ENCODE measurements around the gene RAB12.
"Not testable (repeated sequence)": the region's sequence is repeated elsewhere in the genome, so short reads cannot be mapped to it uniquely, and the experiment has no call there.

RAB12 gene

DNA sequence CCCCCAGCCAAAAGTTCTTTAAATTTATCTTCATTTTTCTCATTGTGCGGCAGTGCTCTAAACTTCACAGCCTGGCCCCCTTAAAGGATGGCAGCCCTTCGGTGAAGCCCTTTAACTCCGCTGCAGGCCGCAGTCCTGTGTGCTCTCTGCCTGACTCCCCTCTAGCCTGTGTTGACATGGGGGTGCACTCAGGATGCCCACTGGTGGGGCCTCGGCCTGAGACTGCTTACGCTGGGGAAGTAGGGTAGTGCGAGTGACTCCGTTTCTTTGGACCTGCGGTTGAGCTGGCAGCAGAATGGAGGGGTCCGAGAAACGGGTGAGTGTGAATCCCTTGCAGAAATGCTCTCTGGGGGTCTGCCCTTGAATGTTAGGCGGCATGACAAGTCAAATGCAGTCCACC is 5.6 kb downstream of the RAB12 start:
- DNase-seq, result no peak

GRCh38 chr18:8615397-8616027 is 6.3 kb downstream of the RAB12 start:
- peak in 1 of 2 experiments; percentile 8 for DNase-seq

DNA sequence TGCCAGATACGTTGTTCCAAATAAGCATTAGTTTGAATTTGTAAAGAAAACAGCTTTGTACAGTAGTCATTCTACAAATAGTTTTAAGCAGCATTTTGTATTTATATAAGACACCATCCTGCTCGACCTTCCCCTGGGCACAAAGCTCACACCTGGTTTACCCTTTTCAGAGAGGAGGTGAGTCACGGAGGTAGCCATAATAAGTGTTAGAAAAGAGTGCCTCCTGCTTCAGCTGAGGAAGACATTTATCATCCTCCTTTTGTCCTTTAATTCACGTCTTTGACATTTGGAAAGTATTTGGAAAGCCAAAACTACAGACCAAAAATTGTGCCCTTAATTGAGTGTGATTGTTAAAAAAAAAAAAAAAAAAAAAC is 6.8 kb downstream of the RAB12 start:
- no peak for DNase-seq

DNA sequence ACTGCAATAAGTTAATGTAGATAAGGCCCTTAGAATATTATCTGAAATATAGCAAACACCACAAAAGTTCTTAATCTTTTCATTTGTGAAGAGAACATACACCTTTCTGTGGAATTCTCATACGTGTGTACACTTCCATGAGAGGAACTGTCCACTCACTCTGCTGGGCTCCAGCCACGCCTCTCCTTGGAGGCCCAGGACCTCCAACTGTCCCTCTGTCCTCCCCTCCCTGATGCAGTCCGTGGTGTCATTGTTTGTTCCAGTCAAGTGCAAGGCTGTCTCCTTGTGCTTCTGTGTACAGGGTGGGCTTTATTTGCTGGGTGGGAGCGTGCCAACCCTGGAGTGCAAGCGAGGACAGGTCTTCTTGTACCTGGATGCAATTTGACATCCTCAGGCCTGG is 8.7 kb downstream of the RAB12 start:
- DNase-seq, result no peak

GRCh38 chr18:8619041-8619440 is 9.8 kb downstream of the RAB12 start:
- no peak for DNase-seq

GRCh38 chr18:8619835-8620577 is 10.8 kb downstream of the RAB12 start:
- DNase-seq, result no peak

GRCh38 chr18:8620845-8621244 is 11.6 kb downstream of the RAB12 start:
- no peak for DNase-seq

GRCh38 chr18:8622625-8623024 is 13.4 kb downstream of the RAB12 start:
- not testable (repeated sequence) for DNase-seq

DNA sequence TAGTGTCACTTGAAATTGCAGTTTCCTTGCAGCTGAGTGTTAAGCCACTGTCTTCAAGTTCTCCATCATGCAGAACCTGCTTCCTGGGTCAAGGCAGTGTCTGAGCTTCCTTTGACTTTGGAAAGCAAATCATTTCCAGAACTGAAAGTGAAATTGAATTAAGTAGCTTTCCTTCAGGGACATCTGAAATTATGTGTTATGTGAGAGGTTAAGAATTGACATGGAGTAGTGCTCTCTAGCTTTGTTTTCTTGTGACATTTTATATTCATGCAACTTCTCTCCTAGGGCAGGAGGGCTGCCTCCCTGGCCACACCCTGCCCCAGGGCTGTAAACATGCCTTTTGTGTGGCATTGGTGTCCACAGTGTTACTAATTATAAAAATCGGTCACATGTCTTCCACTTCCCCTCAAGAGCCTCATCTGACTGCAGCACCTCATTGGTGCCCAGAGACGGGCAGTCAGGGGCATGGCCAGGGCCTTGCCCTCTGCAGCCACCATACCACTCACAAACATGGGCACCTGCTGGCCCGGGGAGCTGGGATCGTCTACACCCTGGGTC is 14.4 kb downstream of the RAB12 start:
- DNase-seq, result no peak

DNA sequence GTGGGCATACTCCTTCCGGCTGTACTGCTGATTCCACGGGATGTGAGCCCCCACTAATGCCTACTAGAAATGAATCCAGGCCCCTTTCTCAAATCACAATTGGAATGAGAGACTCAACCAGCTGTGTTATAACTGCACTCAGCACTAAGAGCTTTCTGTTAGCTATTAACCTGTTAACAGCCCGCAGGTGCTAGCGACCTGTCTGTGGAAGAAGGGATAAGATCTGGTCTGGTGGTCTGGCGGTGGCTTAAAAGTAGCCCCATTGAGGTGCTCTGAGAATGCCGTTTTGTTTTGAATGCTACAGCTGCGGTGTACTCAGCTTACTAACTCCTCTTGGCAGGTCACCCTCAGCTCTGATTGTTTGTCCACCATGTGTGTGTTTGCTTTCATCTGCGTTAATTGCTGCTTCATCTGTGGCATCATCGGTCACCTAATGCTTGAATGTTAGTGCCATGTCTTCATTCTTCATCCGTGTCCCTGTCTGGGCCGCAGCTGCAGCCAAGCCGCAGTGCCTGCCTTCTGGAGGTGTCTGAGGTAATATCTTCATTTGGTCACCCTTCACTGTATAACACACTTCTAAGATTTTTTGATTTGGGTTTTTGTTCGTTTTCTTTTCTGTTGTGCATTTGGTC is 16.3 kb downstream of the RAB12 start:
- no peak for DNase-seq

DNA sequence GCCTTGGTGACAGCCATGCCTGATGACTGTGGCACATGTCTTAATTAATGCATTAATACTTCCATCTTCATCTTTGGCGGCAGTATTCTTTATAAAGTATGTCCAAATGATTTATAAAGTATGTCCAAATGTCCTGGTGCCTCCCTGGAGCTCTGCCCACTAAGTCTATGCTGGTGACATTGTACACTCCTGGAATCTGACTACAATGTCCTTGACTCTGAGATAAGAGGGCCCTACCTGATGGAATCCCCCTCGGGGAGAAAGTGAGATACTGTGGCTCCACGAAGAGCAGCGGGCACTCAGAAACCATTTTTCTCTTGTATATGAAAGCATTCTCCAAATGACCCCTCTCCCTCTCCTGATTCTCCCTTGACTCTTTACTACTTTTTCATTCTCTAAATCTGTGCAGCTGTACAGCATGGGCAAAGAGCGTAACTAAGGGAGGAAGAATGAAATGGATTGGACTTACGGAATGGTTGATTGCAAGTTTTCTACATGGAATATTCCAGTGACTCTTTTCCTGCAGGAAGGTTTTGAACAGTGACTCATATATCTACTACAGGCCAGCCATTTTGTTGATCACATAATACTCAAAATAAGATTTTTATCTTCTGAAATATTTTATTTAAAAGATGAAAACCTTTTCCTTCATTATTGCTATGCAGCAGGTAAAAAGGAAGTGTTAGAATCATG is 17.3 kb downstream of the RAB12 start:
- no peak for DNase-seq

GRCh38 chr18:8627107-8627472 is 17.9 kb downstream of the RAB12 start:
- no peak for DNase-seq

GRCh38 chr18:8627540-8627939 is 18.3 kb downstream of the RAB12 start:
- DNase-seq, result no peak

DNA sequence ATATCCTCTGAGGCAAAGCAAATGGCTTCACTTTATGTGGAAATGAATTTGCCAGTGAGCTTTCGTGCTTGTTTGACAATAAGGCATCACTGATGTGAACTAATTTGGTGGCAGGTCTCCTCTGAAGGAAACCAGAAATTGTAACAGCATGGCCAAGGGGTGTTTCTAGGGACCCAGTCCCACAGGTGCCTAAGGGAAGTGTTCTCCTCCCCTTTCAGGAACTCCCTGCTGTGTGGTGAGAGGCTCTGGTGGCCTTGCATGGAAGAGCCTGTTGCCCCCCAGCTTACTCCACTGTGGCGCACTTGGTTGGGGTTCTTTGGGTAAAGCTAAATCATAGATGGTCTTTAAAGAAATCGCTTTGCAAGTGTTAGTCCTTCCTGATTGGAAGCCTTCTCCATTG is 20.4 kb downstream of the RAB12 start:
- no peak for DNase-seq

GRCh38 chr18:8630546-8630945 is 21.3 kb downstream of the RAB12 start:
- DNase-seq, result no peak

- no peak for DNase-seq
Measured at GRCh38 chr18:8631265-8631664, 22.0 kb downstream of the RAB12 start.

- DNase-seq, result no peak
Measured at GRCh38 chr18:8632386-8632785, 23.1 kb downstream of the RAB12 start.

DNA sequence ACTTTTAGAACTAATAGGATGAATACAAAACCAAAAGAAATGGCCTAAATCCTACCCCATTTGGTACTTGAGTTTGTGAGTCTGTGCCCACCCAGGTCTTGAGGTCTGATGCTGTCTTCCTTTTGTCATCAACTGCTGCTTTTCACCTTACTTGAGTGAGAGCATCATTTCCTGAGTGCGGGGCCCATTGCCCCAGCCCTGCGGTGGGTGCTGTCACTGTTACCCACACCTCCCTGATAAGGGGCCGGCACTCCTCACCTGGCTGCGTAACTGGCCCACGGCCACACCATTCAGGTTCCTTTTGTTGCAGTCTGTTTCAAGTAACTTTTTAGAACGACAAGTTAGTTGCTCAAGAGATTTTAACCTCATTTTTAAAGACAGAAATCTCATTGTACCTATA is 25.3 kb downstream of the RAB12 start:
- no peak for DNase-seq

DNA sequence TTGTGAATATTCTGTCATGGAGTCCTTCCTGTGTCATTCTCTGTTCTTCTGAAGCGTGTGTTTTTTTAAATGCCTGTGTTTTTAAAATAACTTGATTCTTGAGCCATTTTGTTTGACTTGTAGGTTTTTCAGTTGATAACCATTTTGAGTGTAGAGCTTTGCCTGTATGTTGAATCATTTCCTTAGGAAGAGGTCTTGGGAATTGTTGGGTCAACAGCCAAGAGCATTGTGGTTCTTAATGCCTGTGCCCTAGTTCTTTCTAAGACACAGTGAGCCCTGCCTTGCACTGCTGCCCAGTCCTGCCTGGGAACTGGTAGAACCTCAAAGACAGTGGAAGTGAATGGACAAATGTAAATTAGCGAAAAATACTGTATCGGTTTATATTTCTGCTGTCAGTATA is 25.9 kb downstream of the RAB12 start:
- no peak for DNase-seq

- DNase-seq, result no peak
Measured at GRCh38 chr18:8639762-8640161, 30.5 kb downstream of the RAB12 start.

GRCh38 chr18:8643326-8643878 is 34.2 kb downstream of the RAB12 start:
- DNase-seq, result no peak

- DNase-seq, result not testable (repeated sequence)
Measured at GRCh38 chr18:8647359-8647758, 38.1 kb downstream of the RAB12 start.

All from SW 1271 (cell line).